T-helper 2 cell (primary cell): ENCODE data around the gene VKORC1.
"Not testable (repeated sequence)": the region's sequence is repeated elsewhere in the genome, so short reads cannot be mapped to it uniquely, and the experiment has no call there.

Source experiments
- DNase-seq, 5 experiments: peaks; one replicate each; pipeline versions ENCODE4 v3.0.0 to v3.0.0-alpha.2; 2012 to 2022

VKORC1 gene

GRCh38 chr16:31106509-31107464 lies 12.2 kb upstream of the VKORC1 start:
- no peak for DNase-seq

GRCh38 chr16:31105677-31106213 lies 11.1 kb upstream of the VKORC1 start:
- DNase-seq, result peak; percentile 67 to 74 (median 68)

- not testable (repeated sequence) for DNase-seq
These were observed 6.5 kb upstream of the VKORC1 start for GRCh38 chr16:31100876-31101641.

- DNase-seq, result no peak
These were observed 5.5 kb upstream of the VKORC1 start for GRCh38 chr16:31099860-31100638.

- no peak for DNase-seq
These were observed 541 bp downstream of the VKORC1 start for GRCh38 chr16:31094088-31094423.

- DNase-seq, result peak in 1 of 5 experiments; percentile 51
These were observed 1.4 kb downstream of the VKORC1 start for GRCh38 chr16:31093132-31093703.

- DNase-seq, result no peak
These were observed 2.3 kb downstream of the VKORC1 start for GRCh38 chr16:31092330-31092729.

- no peak for DNase-seq
These were observed 4.1 kb downstream of the VKORC1 start for GRCh38 chr16:31090540-31090939.

GRCh38 chr16:31089199-31089598 lies 5.4 kb downstream of the VKORC1 start:
- no peak for DNase-seq

GRCh38 chr16:31088459-31089183 lies 6.0 kb downstream of the VKORC1 start, which contains the start of gene PRSS53:
Gene PRSS53, minus strand, starts transcription at chr16:31088943. Its CDS starts 134 bp downstream, at chr16:31088809.
- no peak for DNase-seq

GRCh38 chr16:31087971-31088370 lies 6.6 kb downstream of the VKORC1 start:
- no peak for DNase-seq

- DNase-seq, result no peak
These were observed 7.1 kb downstream of the VKORC1 start for GRCh38 chr16:31087481-31087880.

- no peak for DNase-seq
These were observed 8.0 kb downstream of the VKORC1 start for GRCh38 chr16:31086629-31086906.

- no peak for DNase-seq
These were observed 8.5 kb downstream of the VKORC1 start for GRCh38 chr16:31085873-31086628.

- no peak for DNase-seq
These were observed 9.2 kb downstream of the VKORC1 start for GRCh38 chr16:31085411-31085810.

- DNase-seq, result no peak
These were observed 9.9 kb downstream of the VKORC1 start for GRCh38 chr16:31084584-31085302.

- DNase-seq, result no peak
These were observed 10.6 kb downstream of the VKORC1 start for GRCh38 chr16:31083981-31084380.

- DNase-seq, result no peak
These were observed 11.0 kb downstream of the VKORC1 start for GRCh38 chr16:31083556-31083955.

GRCh38 chr16:31083081-31083480 lies 11.5 kb downstream of the VKORC1 start:
- DNase-seq, result no peak

- no peak for DNase-seq
These were observed 12.1 kb downstream of the VKORC1 start for GRCh38 chr16:31082368-31083045.
